Hepatocyte (in vitro differentiated cells): Measurements from ENCODE around the gene FADS1.

Experiments
- CTCF ChIP-seq: fragments of 200-600 bp; sonication (generic); IDR thresholded peaks from 2 replicates; pipeline ENCODE4 v1.5.1; 2016; ENCODE audit warnings: antibody characterized with exemption, mild to moderate bottlenecking; ENCODE audit not compliant: poor library complexity
- EZH2 ChIP-seq: fragments of 200-600 bp; sonication (generic); IDR thresholded peaks from 2 replicates; pipeline ENCODE4 v1.6.1; 2016; ENCODE audit warnings: antibody characterized with exemption, mild to moderate bottlenecking, borderline replicate concordance
- EZH2phosphoT487 ChIP-seq: fragments of 200-600 bp; sonication (generic); IDR thresholded peaks from one replicate; pipeline ENCODE4 v1.6.1; 2018; ENCODE audit warnings: antibody characterized with exemption, mild to moderate bottlenecking, low read depth, moderate library complexity; ENCODE audit not compliant: unreplicated experiment, severe bottlenecking

GRCh38 chr11:61802605-61803004, 14.2 kb downstream of the FADS1 start:
- TF ChIP-seq CTCF, result no peak
- no peak for TF ChIP-seq EZH2
- no peak for TF ChIP-seq EZH2phosphoT487
